ENCODE measurements around the gene XAF1. TPM values are rescaled to one million over a fixed set of nuclear protein-coding genes. Genes with fewer than 3 reads are reported as not detected.

The XAF1 gene
- total RNA-seq, 4 donors from 2014 or later, result 11.0 to 40.9 (median 19.1) TPM

DNA sequence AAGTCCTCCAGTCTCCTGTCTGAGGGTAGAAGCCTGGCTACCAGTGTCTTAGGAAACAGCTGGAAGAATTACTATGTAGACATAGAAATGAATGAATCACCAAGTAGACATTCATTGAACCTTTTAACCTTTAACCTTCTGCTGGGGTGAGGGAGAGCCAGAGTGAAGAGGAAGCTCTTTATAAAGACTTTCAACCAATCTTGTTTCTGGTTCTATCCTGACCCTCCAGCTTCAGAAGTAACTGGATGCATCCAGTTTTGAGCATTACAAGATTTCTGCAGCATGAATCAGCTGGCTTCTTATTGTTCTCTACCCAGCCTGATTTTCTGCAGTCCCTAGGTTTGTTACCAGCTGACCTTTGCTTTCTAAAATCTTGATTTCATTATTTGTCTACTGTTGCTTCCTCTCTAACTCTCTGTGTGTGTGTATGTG lies 67.2 kb downstream of the XAF1 start:
- Histone ChIP-seq H3K27me3 (peaks cover 22% of the 10 kb centered on the region), H3K4me3 (no peak overlapping the region), H3K4me1 (no peaks in the 10 kb centered on the region), H3K36me3 (no peaks in the 10 kb centered on the region), H3K9me3 (peaks cover 0 to 13% (median 0%) of the 10 kb centered on the region in 3 donors), H3K27ac (no peak overlapping the region)
- TF ChIP-seq, protein P1, sequence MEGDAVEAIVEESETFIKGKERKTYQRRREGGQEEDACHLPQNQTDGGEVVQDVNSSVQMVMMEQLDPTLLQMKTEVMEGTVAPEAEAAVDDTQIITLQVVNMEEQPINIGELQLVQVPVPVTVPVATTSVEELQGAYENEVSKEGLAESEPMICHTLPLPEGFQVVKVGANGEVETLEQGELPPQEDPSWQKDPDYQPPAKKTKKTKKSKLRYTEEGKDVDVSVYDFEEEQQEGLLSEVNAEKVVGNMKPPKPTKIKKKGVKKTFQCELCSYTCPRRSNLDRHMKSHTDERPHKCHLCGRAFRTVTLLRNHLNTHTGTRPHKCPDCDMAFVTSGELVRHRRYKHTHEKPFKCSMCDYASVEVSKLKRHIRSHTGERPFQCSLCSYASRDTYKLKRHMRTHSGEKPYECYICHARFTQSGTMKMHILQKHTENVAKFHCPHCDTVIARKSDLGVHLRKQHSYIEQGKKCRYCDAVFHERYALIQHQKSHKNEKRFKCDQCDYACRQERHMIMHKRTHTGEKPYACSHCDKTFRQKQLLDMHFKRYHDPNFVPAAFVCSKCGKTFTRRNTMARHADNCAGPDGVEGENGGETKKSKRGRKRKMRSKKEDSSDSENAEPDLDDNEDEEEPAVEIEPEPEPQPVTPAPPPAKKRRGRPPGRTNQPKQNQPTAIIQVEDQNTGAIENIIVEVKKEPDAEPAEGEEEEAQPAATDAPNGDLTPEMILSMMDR (IDR thresholded peaks at IDR 0.05), result no peak
- TF ChIP-seq EP300 (IDR thresholded peaks at IDR 0.05) (no peak), POLR2A (IDR thresholded peaks at IDR 0.05) (no peak), POLR2AphosphoS5 (IDR thresholded peaks at IDR 0.05) (no peak)
- no peak for ATAC-seq

Small RNAs within 50 kb of the gene (small RNA-seq; reads per million reads assigned to genes)
- 0 reads per million in 4 donors for gene AC004706.2

Other genes with a start within 250 kb of the XAF1 start
- gene PITPNM3, start 199.5 kb upstream of the XAF1 start, total RNA-seq, result 10 to 100 TPM; 23.3 to 87.7 (median 47.8) TPM
- gene KIAA0753, start 115.3 kb upstream of the XAF1 start, total RNA-seq, result 10 to 100 TPM; 33.9 to 58.8 (median 40.2) TPM
- 10 to 100 TPM; 41.2 to 85.8 (median 68.2) TPM for gene TXNDC17, start 115.0 kb upstream of the XAF1 start, total RNA-seq
- gene MED31, start 104.4 kb upstream of the XAF1 start, total RNA-seq, result 10 to 100 TPM in 1 of 4 donors, 1 to 10 TPM in 3; 1.9 to 12.0 (median 7.8) TPM
- gene C17orf100, start 104.3 kb upstream of the XAF1 start, total RNA-seq, result 1 to 10 TPM in 2 of 4 donors, not detected in 2; 1.4 to 2.1 TPM
- under 1 TPM in 1 of 4 donors, not detected in 3; 0.39 TPM for gene SLC13A5, start 42.7 kb upstream of the XAF1 start, total RNA-seq
- 1 to 10 TPM in 1 of 4 donors, not detected in 3; 2.3 TPM for gene FBXO39, start 20.2 kb downstream of the XAF1 start, total RNA-seq
- under 1 TPM in 1 of 4 donors, not detected in 3; 0.27 TPM for gene TEKT1, start 75.7 kb downstream of the XAF1 start, total RNA-seq
- under 1 TPM in 2 of 4 donors, not detected in 2; 0.19 to 0.62 TPM for gene ALOX12, start 240.0 kb downstream of the XAF1 start, total RNA-seq

Measured in gastroesophageal sphincter (tissue), 4 donors.